Transverse colon (tissue), 4 donors: ENCODE data around the gene PRUNE1. TPM values are rescaled to one million over a fixed set of nuclear protein-coding genes. Genes with fewer than 3 reads are reported as not detected.

Experiments used
- DNase-seq: peaks from one replicate; pipeline ENCODE4 v3.0.0-alpha.2; 2019
- H3K27ac ChIP-seq, 4 donors: fragments of 200-600 bp; sonication (generic); 2 replicates each; pipeline ENCODE4 v1.5.1; 2016 to 2018; ENCODE audit warnings: inconsistent platforms in 4 of 4
- H3K27me3 ChIP-seq: fragments of 200-600 bp; sonication (generic); 2 replicates; pipeline ENCODE4 v1.5.1; 2017; ENCODE audit warnings: inconsistent platforms
- H3K36me3 ChIP-seq, 4 donors: fragments of 200-600 bp; sonication (generic); 2 replicates each; pipeline ENCODE4 v1.5.1; 2017 to 2019; ENCODE audit warnings: inconsistent platforms in 4 of 4
- H3K4me1 ChIP-seq, 4 donors: fragments of 200-600 bp; sonication (generic); 2 replicates each; pipeline ENCODE4 v1.5.1; 2017 to 2020; ENCODE audit warnings: inconsistent platforms in 4 of 4
- H3K4me3 ChIP-seq, 4 donors: fragments of 200-600 bp; sonication (generic); 1 replicate in 1 of 4; 2 replicates in 3 of 4; pipeline versions ENCODE4 v1.5.1 to v1.6.1; 2017 to 2019; ENCODE audit warnings: inconsistent platforms in 4 of 4
- H3K9me3 ChIP-seq, 2 donors: fragments of 200-600 bp; sonication (generic); 2 replicates each; pipeline ENCODE4 v1.5.1; 2017 to 2019; ENCODE audit warnings: inconsistent platforms in 2 of 2
- CTCF ChIP-seq, 5 experiments: fragments of 200-600 bp in 3 of 5; fragments of 450-650 bp in 2 of 5; sonication (generic) in 3 of 5; IDR thresholded peaks; 1 replicate in 2 of 5; 2 replicates in 3 of 5; pipeline ENCODE4 v1.5.1; 2016 to 2017; ENCODE audit warnings: antibody characterized with exemption in 5 of 5, inconsistent platforms in 3 of 5, mild to moderate bottlenecking in 2 of 5, moderate library complexity in 1 of 5
- EP300 ChIP-seq: sonication (generic); formaldehyde crosslinking; IDR thresholded peaks from one replicate; pipeline ENCODE4 v1.6.1; 2017; ENCODE audit warnings: antibody characterized with exemption, low read depth
- POLR2A ChIP-seq: fragments of 450-650 bp; IDR thresholded peaks from one replicate; pipeline ENCODE4 v1.6.1; 2016; ENCODE audit warnings: antibody characterized with exemption, mild to moderate bottlenecking, moderate library complexity
- POLR2AphosphoS5 ChIP-seq, 3 donors: sonication (generic); formaldehyde crosslinking; IDR thresholded peaks; one replicate each; pipeline ENCODE4 v1.6.1; 2016; ENCODE audit warnings: antibody characterized with exemption in 3 of 3
- WGBS, 2 donors: methylation state at CpG; one replicate each; pipeline ENCODE4 v1.1.5; 2018; ENCODE audit warnings: low coverage in 1 of 2; 5-methylcytosine and 5-hydroxymethylcytosine counted together
- in situ Hi-C, 4 donors: fragments of 200-750 bp; cut with MboI; loops; one replicate each; pipeline versions ENCODE4 v1.15.0 to v1.15.1; 2017; ENCODE audit warnings: low sequenced_read_pairs in 3 of 4, low pct_ligation_motif_present in 1 of 4, low pct_unique_long_range_greater_than_20kb in 1 of 4
- intact Hi-C: fragments of 100-400 bp; cut with DNase I; formaldehyde crosslinking; loops from one replicate; pipeline ENCODE4 v1.15.1; 2023; ENCODE audit warnings: low total_unique reads
- total RNA-seq, 4 donors: library from RNA; depleted of rRNA; stranded (reverse); fragments of >200 nt; gene quantifications; one replicate each; pipeline ENCODE4 v1.1.0, GENCODE V29; 2016

The PRUNE1 gene
- total RNA-seq, 4 donors from 2014 or later: 9.0 to 80.4 (median 26.8) TPM

- intact Hi-C loops (no loop called here), in situ Hi-C loops (no loop called here)
- no peak for DNase-seq
- H3K27ac ChIP-seq: peak overlapping the region; percentile 89 to 96 (median 92)
- peaks cover 39 to 80% (median 58%) of the 10 kb centered on the region in 4 donors for H3K4me1 ChIP-seq
- no peaks in the 10 kb centered on the region for H3K36me3 ChIP-seq
- 41% methylated on average over 3 of the region's 3 CpGs; no CpG with 5 or more reads in 1 of the 2 donors for WGBS, 2 donors
- H3K27me3 ChIP-seq: no peaks in the 10 kb centered on the region
- peak overlapping the region; percentile 55 to 86 (median 62) for H3K4me3 ChIP-seq
- TF ChIP-seq POLR2AphosphoS5 (IDR thresholded peaks at IDR 0.05) (no peak), POLR2A (no peak), EP300 (no peak), CTCF (IDR thresholded peaks at IDR 0.05) (no peak)
- H3K9me3 ChIP-seq: no peaks in the 10 kb centered on the region
Measured at GRCh38 chr1:151009206-151009587, 948 bp downstream of the PRUNE1 start.

- no peak for DNase-seq
- Histone ChIP-seq H3K36me3 (no peaks in the 10 kb centered on the region), H3K4me1 (peaks cover 33 to 80% (median 53%) of the 10 kb centered on the region in 4 donors), H3K4me3 (no peak overlapping the region), H3K27me3 (no peaks in the 10 kb centered on the region), H3K9me3 (no peaks in the 10 kb centered on the region), H3K27ac (peak overlapping the region in 3 of 4 donors; percentile 92 to 96 (median 93))
- in situ Hi-C loops (loop anchor here in 1 of 4 donors (10.0 kb wide), 1 partner anchor 145 kb away; the partner anchor contains the start of gene TNFAIP8L2), intact Hi-C loops (no loop called here)
- no peak for TF ChIP-seq EP300
- TF ChIP-seq POLR2A: no peak
- no peak for TF ChIP-seq CTCF (IDR thresholded peaks at IDR 0.05)
- TF ChIP-seq POLR2AphosphoS5 (IDR thresholded peaks at IDR 0.05): no peak
- 92 to 94% methylated on average over 3 to 8 of the region's 8 CpGs for WGBS, 2 donors
Measured at GRCh38 chr1:151009674-151010345, 1.6 kb downstream of the PRUNE1 start.

- Histone ChIP-seq H3K36me3 (no peaks in the 10 kb centered on the region), H3K9me3 (no peaks in the 10 kb centered on the region), H3K27me3 (no peaks in the 10 kb centered on the region), H3K4me1 (peaks cover 30 to 77% (median 48%) of the 10 kb centered on the region in 4 donors), H3K4me3 (no peak overlapping the region), H3K27ac (no peak overlapping the region)
- no peak for TF ChIP-seq POLR2A
- no peak for TF ChIP-seq CTCF (IDR thresholded peaks at IDR 0.05)
- TF ChIP-seq POLR2AphosphoS5 (IDR thresholded peaks at IDR 0.05): no peak
- no peak for TF ChIP-seq EP300
- intact Hi-C loops (no loop called here), in situ Hi-C loops (loop anchor here in 1 of 4 donors (10.0 kb wide), 1 partner anchor 144 kb away; the partner anchor contains the start of gene TNFAIP8L2)
- 83 to 90% methylated on average over 2 to 3 of the region's 3 CpGs for WGBS, 2 donors
- no peak for DNase-seq
Measured at GRCh38 chr1:151010346-151010726, 2.1 kb downstream of the PRUNE1 start.

GRCh38 chr1:151011154-151011850 lies 3.1 kb downstream of the PRUNE1 start:
- no peaks in the 10 kb centered on the region for H3K9me3 ChIP-seq
- intact Hi-C loops (no loop called here), in situ Hi-C loops (loop anchor here in 1 of 4 donors (10.0 kb wide), 1 partner anchor 143 kb away; the partner anchor contains the start of gene TNFAIP8L2)
- no peaks in the 10 kb centered on the region for H3K27me3 ChIP-seq
- peaks cover 30 to 76% (median 45%) of the 10 kb centered on the region in 4 donors for H3K4me1 ChIP-seq
- 57 to 61% methylated on average over 4 of the region's 4 CpGs for WGBS, 2 donors
- DNase-seq: no peak
- no peak for TF ChIP-seq POLR2A
- no peak for TF ChIP-seq CTCF (IDR thresholded peaks at IDR 0.05)
- no peak for TF ChIP-seq POLR2AphosphoS5 (IDR thresholded peaks at IDR 0.05)
- TF ChIP-seq EP300: no peak
- H3K4me3 ChIP-seq: no peak overlapping the region
- no peaks in the 10 kb centered on the region for H3K36me3 ChIP-seq
- peak overlapping the region in 2 of 4 donors; percentile 79 to 80 for H3K27ac ChIP-seq
